Suprapubic skin (tissue), 4 donors: ENCODE data around the gene SLC7A10.

Experiments
- CTCF ChIP-seq, 2 donors: fragments of 200-600 bp in 1 of 2; fragments of 450-650 bp in 1 of 2; sonication (generic) in 1 of 2; IDR thresholded peaks; one replicate each; pipeline ENCODE4 v1.5.1; 2016 to 2019; ENCODE audit warnings: antibody characterized with exemption in 2 of 2, mild to moderate bottlenecking in 1 of 2, moderate library complexity in 1 of 2
- EP300 ChIP-seq: sonication (generic); formaldehyde crosslinking; IDR thresholded peaks from one replicate; pipeline ENCODE4 v1.6.1; 2017; ENCODE audit warnings: antibody characterized with exemption
- POLR2A ChIP-seq, 2 donors: fragments of 450-650 bp; IDR thresholded peaks; one replicate each; pipeline ENCODE4 v1.6.1; 2017; ENCODE audit warnings: antibody characterized with exemption in 2 of 2, mild to moderate bottlenecking in 2 of 2, moderate library complexity in 2 of 2
- POLR2AphosphoS5 ChIP-seq, 3 donors: sonication (generic); formaldehyde crosslinking; IDR thresholded peaks; one replicate each; pipeline ENCODE4 v1.6.1; 2017; ENCODE audit warnings: antibody characterized with exemption in 3 of 3

- TF ChIP-seq CTCF (IDR thresholded peaks at IDR 0.05) (no peak), EP300 (no peak), POLR2A (IDR thresholded peaks at IDR 0.05) (no peak), POLR2AphosphoS5 (IDR thresholded peaks at IDR 0.05) (no peak)
These were observed 17.7 kb downstream of the SLC7A10 start for GRCh38 chr19:33207903-33208302.
